CD4-positive, alpha-beta memory T cell (primary cell): ENCODE measurements around the gene DNAH3. TPM values are rescaled to one million over a fixed set of nuclear protein-coding genes. Genes with fewer than 3 reads are reported as not detected.
"Not testable (repeated sequence)": the region's sequence is repeated elsewhere in the genome, so short reads cannot be mapped to it uniquely, and the experiment has no call there.

ENCODE experiments used
- CTCF ChIA-PET: fragments of 350-600 bp; sonication (Branson Sonifier 250); formaldehyde crosslinking; loops from one replicate; lab custom pipeline; 2021; ENCODE audit warnings: inconsistent platforms; ENCODE audit not compliant: partially characterized antibody; lab: Charles Lee
- POLR2A ChIA-PET: fragments of 350-600 bp; sonication (Branson Sonifier 250); formaldehyde crosslinking; loops from one replicate; lab custom pipeline; 2021; ENCODE audit not compliant: partially characterized antibody; lab: Charles Lee
- DNase-seq, 5 donors: peaks; one replicate each; pipeline versions ENCODE4 v3.0.0 to v3.0.0-alpha.2; 2020 to 2022; ENCODE audit warnings: mixed read lengths in 1 of 5
- H3K27ac ChIP-seq: one replicate; pipeline ENCODE4 v1.7.0; 2013; ENCODE audit warnings: low read depth, low read length
- H3K27me3 ChIP-seq: 2 replicates; pipeline ENCODE4 v1.7.0; 2013; ENCODE audit warnings: mild to moderate bottlenecking, low read length, moderate library complexity; ENCODE audit not compliant: insufficient read depth
- H3K36me3 ChIP-seq: 2 replicates; pipeline ENCODE4 v1.7.0; 2013; ENCODE audit warnings: mild to moderate bottlenecking, low read length, moderate library complexity; ENCODE audit not compliant: insufficient read depth
- H3K4me1 ChIP-seq: 2 replicates; pipeline ENCODE4 v1.7.0; 2013; ENCODE audit warnings: mild to moderate bottlenecking, low read length, moderate library complexity; ENCODE audit not compliant: insufficient read depth
- H3K4me3 ChIP-seq, 2 donors: one replicate each; pipeline ENCODE4 v1.7.0; 2013; ENCODE audit warnings: low read length in 2 of 2, mild to moderate bottlenecking in 1 of 2
- H3K9me3 ChIP-seq, 2 donors: one replicate each; pipeline ENCODE4 v1.7.0; 2013; ENCODE audit warnings: low read length in 2 of 2, control low read depth in 1 of 2; ENCODE audit not compliant: control insufficient read depth in 1 of 2
- H3K27ac Mint-ChIP-seq, 7 donors: one replicate each; pipeline ENCODE4 v1.8.0; 2020 to 2021; ENCODE audit warnings: mixed read lengths in 7 of 7, mild to moderate bottlenecking in 6 of 7, inconsistent platforms in 3 of 7, moderate library complexity in 3 of 7
- H3K27me3 Mint-ChIP-seq, 2 donors: one replicate each; pipeline ENCODE4 v1.8.0; 2020 to 2021; ENCODE audit warnings: mixed read lengths in 2 of 2
- H3K36me3 Mint-ChIP-seq, 2 donors: one replicate each; pipeline ENCODE4 v1.8.0; 2020 to 2021; ENCODE audit warnings: mixed read lengths in 2 of 2, inconsistent platforms in 1 of 2, mild to moderate bottlenecking in 1 of 2
- H3K4me1 Mint-ChIP-seq, 4 donors: one replicate each; pipeline ENCODE4 v1.8.0; 2020 to 2021; ENCODE audit warnings: mixed read lengths in 4 of 4, mild to moderate bottlenecking in 1 of 4
- H3K4me3 Mint-ChIP-seq, 8 donors: one replicate each; pipeline ENCODE4 v1.8.0; 2020 to 2021; ENCODE audit warnings: mixed read lengths in 8 of 8, mild to moderate bottlenecking in 7 of 8, moderate library complexity in 6 of 8, inconsistent platforms in 3 of 8
- H3K9me3 Mint-ChIP-seq, 8 donors: one replicate each; pipeline ENCODE4 v1.8.0; 2020 to 2021; ENCODE audit warnings: mixed read lengths in 8 of 8, mild to moderate bottlenecking in 5 of 8, inconsistent platforms in 3 of 8, moderate library complexity in 1 of 8
- intact Hi-C: fragments of 100-400 bp; cut with micrococcal nuclease; formaldehyde crosslinking; loops from one replicate; pipeline ENCODE4 v1.15.1; 2023
- polyA plus RNA-seq, 2 donors: library from polyadenylated mRNA; unstranded; fragments of 300-500 nt; fragmentation: Illumina TruSeq; gene quantifications; one replicate each; pipeline ENCODE4 v1.2.3, GENCODE V29; 2021
- total RNA-seq, 2 experiments: library from RNA; stranded (reverse); gene quantifications; one replicate each; pipeline ENCODE4 v1.2.3, GENCODE V29; 2021

Gene DNAH3
- total and polyA plus RNA-seq, 4 experiments from 2014 or later: not detected

GRCh38 chr16:21071741-21072140 is 78.9 kb downstream of the DNAH3 start:
- H3K36me3 ChIP-seq: no peaks in the 10 kb centered on the region
- intact Hi-C loops: no loop called here
- H3K27me3 Mint-ChIP-seq: peaks cover 4 to 12% of the 10 kb centered on the region in 2 donors
- H3K4me3 Mint-ChIP-seq: no peak overlapping the region
- no peaks in the 10 kb centered on the region for H3K36me3 Mint-ChIP-seq
- no peak overlapping the region for H3K27ac Mint-ChIP-seq
- DNase-seq: no peak
- no peaks in the 10 kb centered on the region for H3K4me1 Mint-ChIP-seq
- POLR2A ChIA-PET: no interaction called here
- H3K9me3 Mint-ChIP-seq: no peaks in the 10 kb centered on the region
- no peaks in the 10 kb centered on the region for H3K27me3 ChIP-seq
- H3K4me1 ChIP-seq: no peaks in the 10 kb centered on the region
- no peaks in the 10 kb centered on the region for H3K9me3 ChIP-seq
- CTCF ChIA-PET: interaction anchor here (0.6 to 1.4 kb wide), 2 partner anchors 197 to 219 kb away, joined by 3 read pairs; no protein-coding TSS in a partner anchor
- H3K27ac ChIP-seq: no peak overlapping the region
- no peak overlapping the region for H3K4me3 ChIP-seq

- Histone ChIP-seq H3K9me3 (no peaks in the 10 kb centered on the region), H3K27ac (no peak overlapping the region), H3K4me3 (no peak overlapping the region), H3K36me3 (no peaks in the 10 kb centered on the region), H3K27me3 (no peaks in the 10 kb centered on the region), H3K4me1 (no peaks in the 10 kb centered on the region)
- Mint-ChIP-seq H3K9me3 (no peaks in the 10 kb centered on the region), H3K27me3 (peaks cover 4 to 11% of the 10 kb centered on the region in 2 donors), H3K4me3 (no peak overlapping the region), H3K36me3 (no peaks in the 10 kb centered on the region), H3K27ac (no peak overlapping the region), H3K4me1 (no peaks in the 10 kb centered on the region)
- CTCF ChIA-PET: no interaction called here
- no peak for DNase-seq
- intact Hi-C loops: no loop called here
- POLR2A ChIA-PET: no interaction called here
Observed at GRCh38 chr16:21070564-21070963, 80.1 kb downstream of the DNAH3 start.

GRCh38 chr16:21069986-21070385 is 80.7 kb downstream of the DNAH3 start:
- H3K4me1 ChIP-seq: no peaks in the 10 kb centered on the region
- no peak overlapping the region for H3K27ac ChIP-seq
- H3K27me3 ChIP-seq: no peaks in the 10 kb centered on the region
- POLR2A ChIA-PET: no interaction called here
- H3K36me3 ChIP-seq: no peaks in the 10 kb centered on the region
- H3K27ac Mint-ChIP-seq: no peak overlapping the region
- no peaks in the 10 kb centered on the region for H3K9me3 Mint-ChIP-seq
- no peaks in the 10 kb centered on the region for H3K36me3 Mint-ChIP-seq
- CTCF ChIA-PET: no interaction called here
- no peak overlapping the region for H3K4me3 Mint-ChIP-seq
- intact Hi-C loops: no loop called here
- H3K4me3 ChIP-seq: no peak overlapping the region
- peaks cover 4 to 8% of the 10 kb centered on the region in 2 donors for H3K27me3 Mint-ChIP-seq
- no peaks in the 10 kb centered on the region for H3K4me1 Mint-ChIP-seq
- DNase-seq: no peak
- H3K9me3 ChIP-seq: no peaks in the 10 kb centered on the region

GRCh38 chr16:21064203-21064602 is 86.4 kb downstream of the DNAH3 start:
- intact Hi-C loops: no loop called here
- H3K27me3 Mint-ChIP-seq: peaks cover 4 to 8% of the 10 kb centered on the region in 2 donors
- no peaks in the 10 kb centered on the region for H3K4me1 Mint-ChIP-seq
- no peaks in the 10 kb centered on the region for H3K9me3 Mint-ChIP-seq
- H3K36me3 Mint-ChIP-seq: no peaks in the 10 kb centered on the region
- no peak for DNase-seq
- Histone ChIP-seq H3K9me3 (peaks cover 0 to 3% of the 10 kb centered on the region in 2 donors), H3K27me3 (no peaks in the 10 kb centered on the region), H3K36me3 (no peaks in the 10 kb centered on the region), H3K4me3 (no peak overlapping the region), H3K27ac (no peak overlapping the region), H3K4me1 (no peaks in the 10 kb centered on the region)
- ChIA-PET POLR2A (no interaction called here), CTCF (no interaction called here)
- H3K27ac Mint-ChIP-seq: no peak overlapping the region
- no peak overlapping the region for H3K4me3 Mint-ChIP-seq

- not testable (repeated sequence) for H3K4me3 ChIP-seq, H3K4me1 Mint-ChIP-seq
Observed at GRCh38 chr16:21063314-21063713, 87.3 kb downstream of the DNAH3 start.

GRCh38 chr16:21060027-21060510 is 90.6 kb downstream of the DNAH3 start:
- intact Hi-C loops: no loop called here

More at GRCh38 chr16:21063314-21063713, 87.3 kb downstream of the DNAH3 start:
- H3K36me3 Mint-ChIP-seq, H3K27me3 ChIP-seq, H3K27ac Mint-ChIP-seq, H3K27me3 Mint-ChIP-seq, CTCF ChIA-PET, H3K4me1 ChIP-seq, intact Hi-C loops, DNase-seq, H3K27ac ChIP-seq, H3K9me3 ChIP-seq, POLR2A ChIA-PET, H3K4me3 Mint-ChIP-seq, H3K9me3 Mint-ChIP-seq, H3K36me3 ChIP-seq: not testable (repeated sequence)

GRCh38 chr16:21057875-21058274 is 92.8 kb downstream of the DNAH3 start:
- intact Hi-C loops: no loop called here
- H3K36me3 Mint-ChIP-seq: no peaks in the 10 kb centered on the region
- Histone ChIP-seq H3K36me3 (no peaks in the 10 kb centered on the region), H3K9me3 (no peaks in the 10 kb centered on the region), H3K4me3 (no peak overlapping the region), H3K4me1 (no peaks in the 10 kb centered on the region), H3K27ac (no peak overlapping the region), H3K27me3 (no peaks in the 10 kb centered on the region)
- ChIA-PET POLR2A (no interaction called here), CTCF (no interaction called here)
- no peaks in the 10 kb centered on the region for H3K4me1 Mint-ChIP-seq
- H3K27ac Mint-ChIP-seq: no peak overlapping the region
- peaks cover 12% of the 10 kb centered on the region in 2 donors for H3K27me3 Mint-ChIP-seq
- no peak for DNase-seq
- peaks cover 0 to 2% (median 0%) of the 10 kb centered on the region in 8 donors for H3K9me3 Mint-ChIP-seq
- no peak overlapping the region for H3K4me3 Mint-ChIP-seq

More at GRCh38 chr16:21060027-21060510, 90.6 kb downstream of the DNAH3 start:
- H3K27me3 Mint-ChIP-seq: peaks cover 5 to 6% of the 10 kb centered on the region in 2 donors
- no peaks in the 10 kb centered on the region for H3K4me1 Mint-ChIP-seq
- no peak overlapping the region for H3K27ac Mint-ChIP-seq
- POLR2A ChIA-PET: no interaction called here
- Histone ChIP-seq H3K36me3 (no peaks in the 10 kb centered on the region), H3K4me1 (no peaks in the 10 kb centered on the region), H3K9me3 (peaks cover 0 to 3% of the 10 kb centered on the region in 2 donors), H3K27me3 (no peaks in the 10 kb centered on the region), H3K4me3 (no peak overlapping the region), H3K27ac (no peak overlapping the region)
- no peaks in the 10 kb centered on the region for H3K36me3 Mint-ChIP-seq
- CTCF ChIA-PET: no interaction called here
- H3K4me3 Mint-ChIP-seq: no peak overlapping the region
- no peaks in the 10 kb centered on the region for H3K9me3 Mint-ChIP-seq
- DNase-seq: no peak

- no peaks in the 10 kb centered on the region for H3K36me3 ChIP-seq
- H3K27me3 ChIP-seq: no peaks in the 10 kb centered on the region
- peaks cover 0 to 2% (median 0%) of the 10 kb centered on the region in 8 donors for H3K9me3 Mint-ChIP-seq
- no peak overlapping the region for H3K27ac ChIP-seq
- DNase-seq: no peak
- H3K27me3 Mint-ChIP-seq: peaks cover 16 to 22% of the 10 kb centered on the region in 2 donors
- no peaks in the 10 kb centered on the region for H3K36me3 Mint-ChIP-seq
- no peak overlapping the region for H3K4me3 Mint-ChIP-seq
- no peaks in the 10 kb centered on the region for H3K9me3 ChIP-seq
- H3K4me1 ChIP-seq: no peaks in the 10 kb centered on the region
- intact Hi-C loops: no loop called here
- ChIA-PET POLR2A (no interaction called here), CTCF (no interaction called here)
- H3K4me3 ChIP-seq: no peak overlapping the region
- H3K27ac Mint-ChIP-seq: no peak overlapping the region
- H3K4me1 Mint-ChIP-seq: no peaks in the 10 kb centered on the region
Observed at GRCh38 chr16:21056396-21056795, 94.2 kb downstream of the DNAH3 start.
